Activated CD8-positive, alpha-beta memory T cell treated with anti-CD3 and anti-CD28 coated beads for 1 hour (primary cell): ENCODE results near the gene AAMDC.
A peak's percentile ranks its signal among the peaks of the same experiment; 100 is the strongest.
"Not testable (repeated sequence)": the region's sequence is repeated elsewhere in the genome, so short reads cannot be mapped to it uniquely, and the experiment has no call there.

Experiments used
- DNase-seq, 2 donors: peaks; one replicate each; pipeline ENCODE4 v3.0.0-alpha.2; 2020; ENCODE audit warnings: low read depth in 1 of 2; ENCODE audit errors: extremely low read depth in 1 of 2

AAMDC gene

DNA sequence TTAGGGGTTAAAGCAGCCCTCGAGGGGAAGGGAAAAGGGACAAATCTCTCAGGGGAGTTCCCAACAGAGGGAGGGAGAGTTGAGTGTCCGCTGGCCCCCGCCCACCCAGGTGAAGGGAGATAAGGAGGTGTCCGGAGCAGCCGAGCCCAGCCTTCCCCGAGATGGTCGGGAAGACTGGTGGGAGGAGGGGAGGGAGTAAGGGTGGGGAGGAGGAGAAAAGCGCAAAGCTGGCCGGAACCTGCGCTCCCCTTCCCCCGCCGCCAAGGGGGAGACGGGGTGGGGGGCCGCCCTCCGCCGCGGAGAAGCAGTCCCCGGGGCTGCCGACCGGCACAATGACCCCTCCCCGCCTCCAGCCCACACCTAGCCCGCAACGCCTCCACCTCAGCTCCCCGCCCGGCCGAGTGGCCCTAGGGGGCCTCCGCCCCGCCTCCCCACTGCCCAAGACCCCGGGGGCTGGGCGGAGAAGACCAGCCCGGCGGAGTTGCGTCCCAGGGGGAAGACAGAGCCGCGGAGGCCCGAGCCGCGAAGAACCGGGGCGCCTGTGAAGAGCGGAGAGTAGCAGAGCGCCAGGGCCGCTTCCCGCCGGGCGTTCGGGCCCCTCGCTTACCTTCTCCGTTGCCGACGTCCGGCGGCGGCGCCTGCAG lies 901 bp upstream of the AAMDC start:
- DNase-seq, result peak; percentile 3 to 17

DNA sequence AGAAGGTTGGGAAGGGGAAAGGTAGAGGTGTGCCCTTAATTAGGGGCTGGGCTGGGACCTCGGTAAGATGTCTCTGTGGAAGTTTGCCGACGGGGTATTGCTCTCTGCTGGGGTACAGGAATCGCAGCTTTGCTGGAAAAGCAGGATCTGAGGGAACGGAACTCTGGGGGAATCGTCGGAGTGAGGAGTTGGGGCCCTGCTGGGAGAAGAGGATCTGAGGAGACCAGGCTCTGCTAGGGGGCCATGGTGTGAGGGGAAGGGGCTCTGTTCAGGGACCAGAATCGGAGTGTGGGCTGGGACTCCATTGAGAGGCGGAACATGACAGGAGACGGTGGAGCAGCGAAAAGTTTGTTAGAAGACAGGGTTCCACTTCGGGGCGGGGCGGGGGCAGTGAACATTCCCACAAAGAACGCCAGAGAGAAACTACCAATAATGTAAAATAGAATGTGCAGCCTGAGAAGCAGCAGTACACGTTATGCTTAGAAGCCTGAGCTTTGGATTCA lies 456 bp downstream of the AAMDC start:
- no peak for DNase-seq

DNA sequence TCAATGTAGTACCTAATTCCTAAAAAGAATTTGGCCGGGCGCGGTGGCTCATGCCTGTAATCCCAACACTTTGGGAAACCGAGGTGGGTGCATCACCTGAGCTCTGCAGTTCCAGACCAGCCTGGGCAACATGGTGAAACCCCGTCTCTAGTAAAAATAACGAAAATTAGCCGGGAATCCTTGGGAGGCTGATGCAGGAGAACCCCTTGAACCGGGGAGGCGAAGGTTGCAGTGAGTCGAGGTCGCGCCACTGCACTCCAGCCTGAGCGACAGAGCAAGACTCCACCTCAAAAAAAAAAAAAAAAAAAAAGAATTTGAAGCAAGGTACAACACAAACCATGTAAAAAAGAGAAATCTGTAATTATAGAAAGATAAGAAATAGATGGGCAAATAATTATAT lies 1.2 kb downstream of the AAMDC start:
- DNase-seq, result not testable (repeated sequence)

DNA sequence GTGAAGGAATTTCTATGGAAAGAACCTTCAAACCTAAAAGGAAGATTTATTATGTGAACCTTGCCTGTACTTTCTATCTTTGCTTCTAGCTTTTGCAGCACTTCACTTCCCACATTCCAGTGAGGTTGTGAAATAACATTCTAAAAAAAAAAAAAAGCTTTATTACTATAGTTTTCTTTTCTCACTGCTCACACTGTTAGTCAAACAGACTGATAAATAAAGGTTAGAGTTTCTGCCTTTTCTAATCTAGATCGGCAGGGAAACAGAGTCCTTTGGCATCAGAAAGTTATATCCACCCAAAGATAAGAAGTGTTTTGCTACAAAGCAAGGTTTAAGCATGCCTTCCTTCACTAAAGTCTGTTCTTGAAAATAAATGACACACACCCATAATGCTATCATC lies 2.8 kb downstream of the AAMDC start:
- DNase-seq, result no peak

DNA sequence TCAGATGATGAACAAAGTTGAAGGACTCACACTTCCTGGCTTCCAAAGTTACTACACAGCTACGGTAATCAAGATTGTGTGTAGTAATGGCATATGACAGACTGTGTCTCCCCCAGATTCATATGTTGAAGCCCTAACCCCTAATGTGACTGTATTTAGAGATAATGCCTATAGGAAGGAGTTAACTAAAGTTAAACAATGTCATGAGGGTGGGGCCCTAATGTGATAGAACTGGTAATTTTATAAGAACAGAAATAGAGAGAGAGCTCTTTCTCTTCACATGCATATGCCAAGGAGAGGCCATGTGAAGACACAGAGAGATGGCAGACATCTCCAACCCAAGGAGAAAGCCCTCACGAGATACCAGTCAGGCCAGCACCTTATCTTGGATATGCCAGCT lies 8.0 kb downstream of the AAMDC start:
- DNase-seq, result no peak

DNA sequence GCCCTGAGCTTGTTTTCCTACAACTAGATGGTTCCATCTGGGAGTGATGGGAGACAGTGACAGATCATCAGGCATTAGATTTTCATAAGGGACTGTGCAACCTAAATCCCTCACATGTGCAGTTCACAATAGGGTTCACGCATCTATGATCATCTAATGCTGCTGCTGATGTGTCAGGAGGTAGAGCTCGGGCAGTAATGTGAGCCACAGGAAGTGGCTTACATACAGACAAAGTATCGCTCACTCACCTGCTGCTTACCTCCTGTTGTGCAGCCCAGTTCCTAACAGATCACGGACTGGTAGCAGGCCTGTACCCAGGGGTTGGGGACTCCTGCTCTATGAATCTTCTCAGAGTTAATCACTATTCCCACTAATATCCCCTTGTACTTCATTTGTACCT lies 12.4 kb downstream of the AAMDC start:
- no peak for DNase-seq

DNA sequence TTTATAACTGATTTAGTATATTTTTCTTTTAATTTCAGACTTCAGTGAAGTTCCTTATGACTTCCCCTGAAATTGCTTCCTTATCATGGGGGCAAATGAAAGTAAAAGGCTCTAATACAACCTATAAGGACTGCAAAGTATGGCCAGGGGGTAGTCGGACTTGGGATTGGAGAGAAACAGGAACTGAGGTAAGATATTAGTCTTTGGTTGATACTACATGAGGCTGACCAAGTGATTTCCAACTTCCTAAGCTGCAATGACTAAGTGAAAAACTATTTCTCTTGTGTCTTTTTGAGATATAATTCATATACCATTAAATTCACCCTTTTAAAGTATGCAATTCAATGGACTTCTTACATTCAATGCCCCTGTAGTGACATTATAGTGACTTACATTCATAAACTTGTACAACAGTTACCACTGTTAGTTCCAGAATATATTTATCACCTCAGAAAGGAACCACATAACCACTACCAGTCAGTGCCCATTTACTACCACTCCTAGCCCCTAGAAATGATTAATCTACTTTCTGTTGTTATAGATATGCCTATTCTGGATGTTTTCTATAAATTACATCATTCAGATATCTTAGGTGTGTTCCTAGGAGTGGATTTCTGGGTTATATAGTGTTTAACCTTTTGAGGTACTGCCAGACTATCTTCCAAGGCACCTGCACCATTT lies 21.6 kb downstream of the AAMDC start:
- DNase-seq, result no peak

DNA sequence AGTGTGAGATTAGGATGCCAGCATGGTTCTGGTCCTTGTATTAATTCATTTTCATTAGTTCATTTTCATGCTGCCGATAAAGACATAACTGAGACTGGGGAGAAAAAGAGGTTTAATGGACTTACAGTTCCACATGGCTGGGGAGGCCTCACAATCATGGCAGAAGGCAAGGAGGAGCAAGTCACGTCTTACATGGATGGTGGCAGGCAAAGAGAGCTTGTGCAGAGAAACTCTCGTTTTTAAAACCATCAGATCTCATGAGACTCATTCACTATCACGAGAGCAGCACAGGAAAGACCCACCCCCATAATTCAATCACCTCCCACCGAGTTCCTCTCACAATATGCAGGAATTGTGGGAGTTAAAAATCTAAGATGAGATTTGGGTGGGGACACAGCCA lies 22.8 kb downstream of the AAMDC start:
- not testable (repeated sequence) for DNase-seq

DNA sequence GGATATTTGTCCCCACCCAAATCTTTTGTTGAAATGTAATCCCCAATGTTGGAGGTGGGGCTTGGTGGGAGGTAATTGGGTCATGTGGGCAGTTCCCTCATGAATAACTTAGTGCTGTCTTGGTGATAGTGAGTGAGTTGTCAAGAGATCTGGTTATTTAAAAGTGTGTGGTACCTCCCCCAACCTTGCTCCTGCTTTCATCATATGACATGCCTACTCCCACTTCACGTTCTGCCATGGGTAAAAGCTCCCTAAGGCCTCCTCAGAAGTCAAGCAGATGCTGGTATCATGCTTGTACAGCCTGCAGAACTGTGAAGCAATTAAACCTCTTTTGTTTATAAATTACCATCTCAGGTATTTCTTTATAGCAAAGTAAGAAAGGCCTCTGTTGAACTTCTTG lies 30.6 kb downstream of the AAMDC start:
- no peak for DNase-seq

DNA sequence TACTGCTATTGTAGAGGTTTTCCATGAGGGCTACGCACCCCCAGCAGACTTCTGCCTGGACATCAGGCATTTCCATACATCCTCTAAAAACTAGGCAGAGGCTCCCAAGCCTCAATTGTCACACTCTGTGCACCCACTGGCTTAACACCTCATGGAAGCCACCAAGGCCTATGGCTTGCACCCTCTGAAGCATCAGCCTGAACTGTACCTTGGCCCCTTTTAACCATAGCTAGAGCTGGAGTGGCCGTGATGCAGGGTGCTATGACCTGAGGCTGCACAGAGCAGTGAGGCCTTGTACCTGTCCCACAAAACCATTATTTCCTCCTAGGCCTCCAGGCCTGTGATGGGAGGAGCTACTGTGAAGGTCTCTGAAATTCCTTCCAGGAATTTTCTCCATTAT lies 33.9 kb downstream of the AAMDC start:
- DNase-seq, result no peak

DNA sequence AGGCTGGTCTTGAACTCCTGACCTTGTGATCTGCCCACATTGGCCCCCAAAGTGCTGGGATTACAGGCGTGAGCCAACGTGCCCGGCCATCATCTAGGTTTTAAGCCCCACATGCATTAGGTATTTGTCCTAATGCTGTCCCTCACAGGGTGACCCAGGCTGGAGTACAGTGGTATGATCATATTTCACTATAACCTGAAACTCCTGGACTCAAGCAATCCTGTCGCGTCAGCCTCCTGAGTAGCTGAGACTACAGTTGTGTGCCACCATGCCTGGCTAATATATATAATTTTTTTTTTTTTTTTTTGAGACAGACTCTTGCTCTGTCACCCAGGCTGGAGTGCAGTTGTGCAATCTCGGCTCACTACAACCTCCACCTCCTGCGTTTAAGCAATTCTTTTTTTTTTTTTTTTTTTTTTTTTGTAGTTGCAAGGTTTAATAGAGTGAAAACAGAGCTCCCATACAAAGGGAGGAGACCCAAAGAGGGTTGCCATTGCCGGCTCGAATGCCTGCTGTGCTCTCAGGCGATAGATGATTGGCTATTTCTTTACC lies 37.0 kb downstream of the AAMDC start:
- DNase-seq, result not testable (repeated sequence)

DNA sequence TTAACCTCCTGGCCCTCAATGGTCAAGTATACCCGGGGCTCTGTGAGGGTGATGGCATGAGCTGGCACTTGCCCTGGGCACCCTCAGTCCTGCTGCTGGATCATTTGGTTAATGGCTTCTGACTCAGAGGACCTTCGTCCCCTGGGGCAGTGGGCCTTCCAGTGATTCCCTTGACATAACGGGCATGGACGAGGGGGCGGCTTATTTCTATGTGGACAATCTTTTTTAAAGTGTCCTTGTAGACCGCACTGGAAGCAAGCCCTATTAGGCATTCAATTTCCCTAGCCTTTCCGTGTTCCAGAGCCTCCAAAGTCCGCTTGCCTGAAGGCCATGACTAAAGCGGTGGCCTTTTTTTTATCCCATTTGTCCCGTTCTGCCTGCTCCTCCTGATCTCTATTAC lies 40.5 kb downstream of the AAMDC start:
- DNase-seq, result not testable (repeated sequence)

DNA sequence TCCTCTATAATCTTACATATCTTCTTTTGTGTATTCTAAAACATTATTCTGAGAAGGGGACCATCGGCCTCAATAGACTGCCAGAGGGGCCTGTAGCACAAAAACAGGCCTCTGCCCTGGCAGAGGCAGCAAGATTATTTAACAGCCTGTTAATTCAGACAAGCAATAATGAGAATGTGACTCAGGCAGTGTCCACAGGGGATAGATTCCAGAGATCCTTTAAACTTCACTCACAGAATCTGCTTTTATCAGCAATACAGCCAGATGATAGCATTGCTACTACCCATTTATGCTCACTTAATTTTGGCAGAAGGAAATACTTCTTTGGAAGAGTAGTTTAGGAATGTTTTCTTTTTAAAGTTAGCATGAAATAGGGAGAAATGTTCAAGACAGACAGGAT lies 44.9 kb downstream of the AAMDC start:
- no peak for DNase-seq

DNA sequence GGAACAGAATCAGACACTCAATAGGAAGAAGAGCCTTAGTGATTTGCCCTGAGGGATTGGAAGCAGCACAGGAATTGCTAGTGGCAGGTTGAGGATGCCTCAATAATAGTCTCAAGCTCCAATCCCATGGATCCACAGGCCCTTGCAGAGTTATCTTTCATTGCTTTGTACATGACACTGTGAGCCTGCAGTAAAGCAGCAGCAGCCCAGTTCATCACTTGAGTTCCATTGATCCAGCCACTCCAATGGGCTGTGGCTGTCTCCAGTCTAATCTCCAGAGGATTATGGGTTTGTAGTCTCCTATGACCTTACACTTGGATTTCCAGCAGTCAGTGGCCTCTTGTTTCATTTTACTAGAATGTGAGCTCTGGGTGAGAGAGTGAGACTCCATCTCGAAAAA lies 45.4 kb downstream of the AAMDC start:
- DNase-seq, result no peak

DNA sequence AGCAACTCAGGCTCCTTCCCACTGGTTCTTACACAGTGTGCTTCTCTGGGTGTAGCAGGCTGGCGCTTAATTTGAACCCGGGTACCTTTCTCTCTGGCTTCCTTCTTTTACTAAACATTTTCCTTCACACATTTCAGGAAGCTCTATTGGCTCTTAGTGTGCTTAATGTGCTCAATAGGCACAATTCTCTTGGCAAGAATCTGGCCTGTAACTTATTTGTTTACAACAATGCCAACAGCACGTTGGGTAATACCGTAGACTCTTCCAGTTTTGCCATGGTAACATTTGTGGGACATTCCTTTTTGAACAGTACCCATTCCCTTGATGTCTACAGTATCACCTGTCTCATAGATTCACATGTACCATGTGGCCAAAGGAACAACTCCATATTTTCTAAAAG lies 47.8 kb downstream of the AAMDC start:
- DNase-seq, result no peak

DNA sequence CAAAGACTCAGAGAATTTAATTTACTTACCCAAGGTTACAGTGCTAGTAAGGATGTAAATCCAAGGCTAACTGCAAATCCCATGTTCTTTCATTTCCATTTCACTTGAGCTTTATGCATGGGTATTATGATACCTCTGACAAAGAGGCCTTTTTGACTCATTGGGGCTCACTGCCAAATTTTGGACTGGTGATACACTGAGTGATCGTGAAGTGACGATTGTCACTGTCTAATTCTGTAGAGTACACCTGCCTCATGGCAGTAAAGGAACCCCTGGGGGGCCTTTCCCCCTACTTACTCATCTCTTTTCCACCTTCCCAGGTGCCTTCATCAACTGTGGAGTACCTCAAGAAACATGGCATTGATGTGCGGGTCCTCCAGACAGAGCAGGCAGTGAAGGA lies 50.9 kb downstream of the AAMDC start:
- DNase-seq, result no peak

DNA sequence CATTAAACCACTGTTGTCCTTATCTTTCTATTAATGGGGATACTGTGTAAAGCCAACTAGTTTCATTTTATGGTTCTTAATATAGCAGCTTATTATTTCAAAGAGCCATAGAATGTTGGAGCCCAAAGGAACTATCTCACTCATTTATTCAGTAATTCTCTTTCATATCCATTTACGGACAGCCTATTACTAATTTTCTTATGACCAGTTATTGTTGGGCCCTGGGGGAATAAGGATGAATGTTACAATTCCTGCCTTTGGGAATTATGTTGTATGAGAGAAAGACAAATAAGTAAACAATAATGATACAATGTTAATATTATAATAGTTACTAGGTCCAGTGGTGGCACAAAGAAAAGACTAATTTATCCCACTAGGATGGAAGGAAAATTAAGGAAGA lies 52.4 kb downstream of the AAMDC start:
- no peak for DNase-seq

DNA sequence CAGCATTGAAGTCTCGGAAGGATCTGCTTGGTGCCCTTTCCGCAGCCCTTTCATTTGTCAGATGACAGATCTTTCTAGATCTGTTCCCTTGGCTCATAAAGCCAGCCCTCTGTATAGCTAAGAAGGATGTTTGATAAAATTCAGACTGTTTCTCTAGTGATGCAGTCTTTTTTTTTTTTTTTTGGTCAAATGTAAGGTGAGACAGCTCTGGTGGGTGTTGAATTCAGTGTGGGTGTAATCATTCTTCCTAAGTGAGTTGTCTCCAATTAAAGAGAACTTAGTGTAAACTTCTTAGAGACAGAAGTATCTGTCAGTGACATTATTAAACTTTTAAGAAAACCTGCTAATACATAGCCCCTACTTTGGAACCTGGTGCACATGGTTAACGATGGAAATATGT lies 53.3 kb downstream of the AAMDC start:
- DNase-seq, result no peak

DNA sequence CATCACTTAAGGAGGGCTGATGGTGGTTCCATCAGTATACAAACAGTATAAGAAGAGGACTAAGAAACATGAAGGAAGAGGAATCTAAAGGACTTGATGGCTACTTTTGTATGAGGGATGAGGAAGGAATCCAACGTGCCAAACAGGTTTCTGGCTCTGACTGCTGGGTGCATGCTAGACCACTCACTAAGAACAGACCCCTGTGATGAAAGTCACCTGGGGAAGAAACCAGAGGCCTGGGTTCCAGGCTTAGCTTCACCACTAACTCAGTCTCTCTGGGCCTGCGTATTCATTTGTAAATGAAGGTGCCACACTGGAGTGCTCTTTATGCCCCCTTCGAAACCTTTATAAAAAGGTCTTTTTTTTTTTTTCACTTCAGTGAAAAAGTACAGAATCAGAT lies 55.1 kb downstream of the AAMDC start:
- no peak for DNase-seq

DNA sequence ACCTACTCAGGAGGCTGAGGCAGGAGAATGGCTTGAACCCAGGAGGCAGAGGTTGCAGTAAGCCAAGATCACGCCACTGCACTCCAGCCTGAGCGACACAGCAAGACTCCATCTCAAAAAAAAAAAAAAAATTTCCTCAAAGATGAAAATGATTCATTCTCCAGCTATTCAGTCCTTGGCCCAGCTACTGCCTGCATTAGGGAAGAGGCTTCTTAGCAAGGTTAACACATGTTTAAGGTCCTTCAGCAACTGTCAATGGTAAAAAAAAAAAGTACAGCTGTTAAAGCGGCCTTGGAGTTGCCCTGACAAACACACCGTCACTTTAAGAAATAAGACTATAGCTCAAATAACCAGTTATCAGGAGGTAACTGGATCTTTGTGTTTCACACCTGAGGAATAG lies 57.3 kb downstream of the AAMDC start:
- not testable (repeated sequence) for DNase-seq

DNA sequence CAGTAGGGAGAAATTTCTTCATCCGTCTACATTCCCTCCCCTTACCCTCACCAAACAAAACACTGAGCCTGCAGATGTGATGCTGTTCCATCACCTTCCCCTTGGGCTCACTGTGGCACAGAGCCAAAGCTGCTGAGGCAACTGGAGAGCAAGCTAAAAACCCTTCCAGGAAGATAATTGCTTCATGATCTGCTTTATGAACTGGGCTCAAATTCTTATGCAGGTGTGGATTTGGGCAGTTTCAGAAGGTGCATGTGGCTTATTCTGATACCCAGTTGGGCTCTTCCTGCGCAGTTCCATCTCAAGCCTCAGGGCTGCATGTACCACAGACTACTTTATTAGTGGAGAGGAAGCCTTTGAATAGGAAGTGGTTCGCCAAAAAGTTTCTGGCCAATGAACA lies 58.3 kb downstream of the AAMDC start:
- DNase-seq, result no peak

DNA sequence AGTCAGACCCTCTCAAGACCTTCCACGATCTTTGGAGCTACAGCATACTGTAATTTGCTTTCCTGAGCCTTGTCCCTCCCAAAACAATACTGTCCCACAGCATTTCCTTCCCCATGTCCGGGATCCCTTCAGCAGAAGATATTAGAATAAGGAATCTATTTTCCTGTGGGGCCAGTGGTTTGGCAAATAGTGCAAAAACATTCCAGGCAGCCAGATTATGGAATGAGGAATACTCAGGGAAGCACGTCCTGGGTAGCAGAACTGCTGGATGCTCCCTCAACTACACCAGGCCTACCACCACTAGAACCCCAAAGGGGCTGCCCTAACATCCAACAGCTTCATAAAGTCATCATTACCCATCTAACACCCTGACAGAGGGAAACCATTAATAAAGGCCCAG lies 61.5 kb downstream of the AAMDC start:
- no peak for DNase-seq
